NCI-H1417 treated with DMSO at 0.1 percent for 48 hours (cell line): ENCODE results near the gene TBC1D16.

Experiments
- DNase-seq: peaks from one replicate; lab custom pipeline; 2025; lab: John Stamatoyannopoulos, UW

Gene TBC1D16

GRCh38 chr17:79950751-79951150, 84.9 kb downstream of the TBC1D16 start:
- no peak for DNase-seq

GRCh38 chr17:79950306-79950705, 85.4 kb downstream of the TBC1D16 start:
- no peak for DNase-seq

GRCh38 chr17:79949656-79950209, 85.9 kb downstream of the TBC1D16 start:
- no peak for DNase-seq

GRCh38 chr17:79948945-79949655, 86.6 kb downstream of the TBC1D16 start:
- DNase-seq = no peak

- no peak for DNase-seq
These were observed 87.2 kb downstream of the TBC1D16 start for GRCh38 chr17:79948406-79948944.

GRCh38 chr17:79947351-79948031, 88.2 kb downstream of the TBC1D16 start:
- no peak for DNase-seq

GRCh38 chr17:79946352-79947231, 89.1 kb downstream of the TBC1D16 start:
- DNase-seq = no peak

- DNase-seq = no peak
These were observed 89.9 kb downstream of the TBC1D16 start for GRCh38 chr17:79945591-79946255.

- DNase-seq = no peak
These were observed 90.8 kb downstream of the TBC1D16 start for GRCh38 chr17:79944821-79945391.

GRCh38 chr17:79944251-79944812, 91.3 kb downstream of the TBC1D16 start:
- no peak for DNase-seq

GRCh38 chr17:79943347-79944241, 92.1 kb downstream of the TBC1D16 start:
- DNase-seq = no peak

GRCh38 chr17:79942591-79943346, 92.9 kb downstream of the TBC1D16 start:
- no peak for DNase-seq

- DNase-seq = no peak
These were observed 93.7 kb downstream of the TBC1D16 start for GRCh38 chr17:79942011-79942405.

- no peak for DNase-seq
These were observed 94.3 kb downstream of the TBC1D16 start for GRCh38 chr17:79941088-79942010.

GRCh38 chr17:79940459-79941087, 95.1 kb downstream of the TBC1D16 start:
- no peak for DNase-seq

- no peak for DNase-seq
These were observed 95.8 kb downstream of the TBC1D16 start for GRCh38 chr17:79939755-79940458.

GRCh38 chr17:79939094-79939435, 96.6 kb downstream of the TBC1D16 start:
- no peak for DNase-seq
